ENCODE measurements around the gene EXTL2. TPM values are rescaled to one million over a fixed set of nuclear protein-coding genes. Genes with fewer than 3 reads are reported as not detected.
"Not testable (repeated sequence)": the region's sequence is repeated elsewhere in the genome, so short reads cannot be mapped to it uniquely, and the experiment has no call there.

EXTL2 gene
- polyA plus RNA-seq, 5 donors = 70.5 to 124 (median 102) TPM

DNA sequence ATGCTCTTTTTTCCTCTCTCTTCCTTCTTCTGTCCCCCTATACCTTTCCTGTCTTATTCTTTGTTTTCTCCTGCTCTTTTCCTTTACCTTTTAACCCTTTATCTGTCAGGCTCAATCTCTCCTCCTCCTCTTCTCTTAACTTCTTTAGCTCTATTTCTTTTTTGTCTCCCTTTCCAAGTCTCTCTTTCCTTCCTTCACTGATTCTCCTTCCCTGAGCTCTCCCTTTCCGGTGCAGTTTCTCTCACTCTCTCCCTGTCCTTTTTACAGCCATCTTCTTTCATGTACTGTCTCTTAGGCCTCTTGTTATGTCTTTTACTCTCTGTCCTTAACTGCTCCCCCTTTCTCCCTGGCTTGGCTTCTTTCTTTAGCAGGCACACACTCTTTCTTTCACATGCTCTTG is 13.2 kb upstream of the EXTL2 start:
- DNase-seq = no peak

DNA sequence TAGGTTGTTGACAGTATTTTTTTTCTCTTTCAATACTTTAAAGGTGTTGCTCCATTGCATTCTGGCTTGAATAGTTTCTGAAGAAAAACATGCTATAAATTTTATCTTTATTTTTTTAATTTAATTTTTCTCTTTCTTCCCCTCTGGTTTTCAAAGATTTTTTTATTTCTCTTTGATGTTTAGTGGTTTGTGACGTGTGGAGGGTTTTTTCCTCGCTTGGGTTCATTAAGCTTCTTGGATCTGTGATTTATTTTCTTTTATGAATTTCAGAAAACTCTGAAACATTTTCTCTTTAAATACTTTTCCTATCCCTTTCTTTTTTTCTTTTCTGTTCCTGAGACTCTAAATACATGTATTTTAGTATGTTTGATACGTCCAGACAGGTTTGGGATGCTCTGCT is 10.5 kb upstream of the EXTL2 start:
- DNase-seq = no peak

DNA sequence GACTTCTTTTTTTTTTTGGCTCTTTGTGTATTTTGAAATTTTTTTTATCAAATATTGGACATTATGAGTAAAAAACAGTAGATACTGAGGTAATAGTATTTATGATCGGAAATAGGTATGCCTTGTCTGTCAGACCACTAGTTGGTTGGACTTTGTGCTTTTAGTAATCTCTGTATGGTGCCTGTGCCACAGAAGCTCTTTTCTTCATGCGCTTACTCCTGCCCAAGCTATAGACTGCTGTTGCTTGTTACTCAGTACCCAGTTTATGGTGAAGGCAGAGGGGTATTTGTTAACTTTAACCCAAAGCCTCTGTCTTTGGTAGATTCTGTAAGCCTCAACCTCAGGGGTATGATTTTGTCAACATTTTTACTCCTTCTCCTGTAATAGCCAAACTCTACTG is 9.9 kb upstream of the EXTL2 start:
- no peak for DNase-seq

DNA sequence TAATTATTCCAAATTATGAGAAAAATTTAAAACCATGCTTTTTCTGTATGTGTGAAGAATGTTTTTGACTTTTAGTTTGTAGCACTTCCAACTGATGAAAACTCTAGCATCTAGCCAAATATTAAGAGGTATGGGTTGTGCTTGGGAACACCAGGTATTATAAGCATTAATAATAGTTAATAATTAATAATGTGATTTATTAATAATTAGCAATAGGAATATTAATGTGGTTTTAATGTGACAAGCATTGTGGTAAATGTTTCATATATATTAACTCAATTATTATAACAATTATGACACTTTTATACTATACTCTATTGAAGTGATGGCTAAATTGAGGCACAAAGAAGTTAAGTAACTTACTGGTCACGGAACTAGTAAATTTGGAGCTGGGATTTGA is 9.1 kb upstream of the EXTL2 start:
- DNase-seq = no peak

GRCh38 chr1:100902365-100902764 is 7.7 kb upstream of the EXTL2 start:
- no peak for DNase-seq

DNA sequence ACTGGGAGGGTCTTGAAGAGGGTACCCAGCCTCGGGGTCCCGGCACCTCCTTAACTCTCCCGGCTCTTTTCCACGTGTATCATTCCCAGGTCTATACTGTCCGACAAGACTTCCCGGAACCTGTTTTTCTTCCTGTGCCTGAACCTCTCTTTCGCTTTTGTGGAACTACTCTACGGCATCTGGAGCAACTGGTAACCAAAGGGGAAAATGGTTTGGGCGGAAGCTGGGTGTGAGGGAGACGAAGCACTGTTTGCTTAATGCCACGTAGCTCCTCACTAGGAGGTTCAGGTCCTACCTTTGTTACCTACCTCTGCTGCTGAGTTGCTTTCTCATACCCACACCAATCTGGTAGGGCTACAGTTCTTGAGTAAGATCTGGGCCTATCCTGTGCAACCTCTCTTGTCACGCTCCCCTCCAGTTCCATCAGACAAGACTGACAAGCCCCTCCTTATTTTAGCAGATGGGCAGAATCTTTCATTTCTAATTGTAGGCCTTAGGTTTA is 1.9 kb upstream of the EXTL2 start:
- DNase-seq = peak; percentile 19 to 36

DNA sequence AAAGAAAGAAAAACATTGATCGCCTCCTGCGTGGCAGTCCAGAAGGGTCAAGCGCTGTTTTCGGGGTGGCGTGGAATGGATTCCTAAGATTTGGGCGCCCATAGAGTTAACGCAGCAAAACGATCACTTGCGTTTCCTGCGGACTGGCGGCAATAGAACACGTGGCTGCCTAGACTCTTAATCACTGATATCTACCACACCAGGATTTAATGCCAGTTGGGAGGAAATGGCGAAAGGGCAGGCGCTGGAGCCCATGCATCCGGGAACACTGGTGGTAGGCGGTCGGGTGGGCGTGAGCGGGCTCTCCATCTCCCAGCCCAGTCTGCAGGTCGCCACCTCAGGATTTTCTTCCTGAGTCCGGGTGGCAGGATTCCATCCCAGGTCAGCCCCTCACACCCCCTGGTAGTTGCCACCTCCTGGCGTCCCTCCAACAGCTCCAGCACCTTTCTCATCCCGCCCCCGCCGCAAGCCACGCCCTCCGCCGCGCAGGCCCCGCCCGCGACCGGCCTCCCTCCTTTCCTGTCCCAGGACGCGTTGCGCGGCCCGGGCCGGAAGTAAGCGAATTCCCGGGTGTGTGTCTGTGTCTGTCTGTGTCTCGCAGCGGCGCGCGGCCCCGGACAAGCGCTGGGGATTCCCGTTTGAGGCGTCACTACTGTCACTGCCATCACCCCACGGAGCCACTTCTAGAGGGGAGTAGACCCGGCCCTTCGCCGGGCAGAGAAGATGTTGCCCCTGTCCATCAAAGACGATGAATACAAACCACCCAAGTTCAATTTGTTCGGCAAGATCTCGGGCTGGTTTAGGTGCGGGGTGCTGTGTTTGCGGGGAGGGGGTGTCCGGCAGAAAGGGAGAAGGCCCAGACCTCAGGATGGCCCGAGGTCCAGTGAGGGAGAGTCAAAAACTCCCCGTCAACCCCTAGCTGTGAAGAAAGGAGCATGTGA is 1.2 kb upstream of the EXTL2 start, which contains the start of gene SLC30A7:
Gene SLC30A7, plus strand, starts transcription at position 551 of the 941 bp plus-strand sequence. Its CDS starts 173 bp downstream, at position 724.
- DNase-seq = peak; percentile 91 to 92

DNA sequence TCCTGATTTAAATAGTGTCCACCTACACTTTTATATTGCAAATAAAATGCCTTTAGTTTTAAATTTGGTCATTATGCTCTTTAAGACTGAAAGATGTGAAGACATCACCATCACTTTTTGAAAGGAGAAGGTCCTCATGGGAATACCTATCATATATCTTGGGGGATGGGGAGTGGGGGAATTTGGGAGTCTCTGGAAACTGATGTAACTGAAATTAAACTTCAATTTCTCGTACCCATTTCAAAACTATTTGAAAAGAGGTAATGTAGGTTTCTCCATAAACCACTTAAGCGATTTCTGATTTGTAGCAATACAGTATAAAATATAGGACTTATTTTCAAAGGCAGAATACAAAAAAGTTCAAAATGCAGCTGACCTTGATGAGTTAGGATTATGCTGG is 924 bp downstream of the EXTL2 start:
- no peak for DNase-seq

DNA sequence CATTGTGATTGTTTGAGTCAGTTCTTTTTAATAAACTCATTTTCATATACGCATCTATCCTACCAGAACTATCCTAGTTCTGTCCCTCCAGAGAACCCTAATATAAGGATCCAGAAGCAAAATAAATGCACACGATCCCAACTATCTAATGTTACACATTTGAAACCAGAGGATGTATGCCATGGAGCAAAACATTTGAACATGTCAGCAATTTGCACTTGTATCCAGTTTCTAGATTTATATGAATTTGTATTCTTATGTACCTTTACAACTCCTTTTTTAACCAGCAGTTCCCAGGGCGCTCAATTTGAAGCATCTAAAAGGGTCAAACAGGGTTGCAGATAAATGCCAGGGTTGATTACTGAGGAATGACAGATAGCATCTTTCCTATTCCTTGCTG is 2.1 kb downstream of the EXTL2 start:
- DNase-seq = no peak

DNA sequence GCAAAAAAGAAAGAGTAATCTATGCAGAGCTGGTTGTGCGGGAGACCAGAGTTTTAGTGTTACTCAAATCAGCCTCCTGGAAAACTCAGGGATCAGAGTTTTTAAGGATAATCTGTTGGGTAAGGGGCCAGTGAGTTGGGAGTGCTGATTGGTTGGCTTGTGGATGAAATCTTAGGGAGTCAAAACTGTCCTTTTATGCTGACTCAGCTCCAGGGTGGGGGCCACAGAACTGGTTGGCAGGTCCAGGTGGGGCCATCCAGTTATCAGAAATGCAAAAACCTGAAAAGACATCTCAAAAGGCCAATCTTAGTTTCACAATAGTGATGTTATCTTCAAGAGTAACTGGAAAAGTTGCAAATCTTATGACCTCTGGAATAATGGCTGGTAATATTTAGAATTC is 3.3 kb downstream of the EXTL2 start:
- no peak for DNase-seq

DNA sequence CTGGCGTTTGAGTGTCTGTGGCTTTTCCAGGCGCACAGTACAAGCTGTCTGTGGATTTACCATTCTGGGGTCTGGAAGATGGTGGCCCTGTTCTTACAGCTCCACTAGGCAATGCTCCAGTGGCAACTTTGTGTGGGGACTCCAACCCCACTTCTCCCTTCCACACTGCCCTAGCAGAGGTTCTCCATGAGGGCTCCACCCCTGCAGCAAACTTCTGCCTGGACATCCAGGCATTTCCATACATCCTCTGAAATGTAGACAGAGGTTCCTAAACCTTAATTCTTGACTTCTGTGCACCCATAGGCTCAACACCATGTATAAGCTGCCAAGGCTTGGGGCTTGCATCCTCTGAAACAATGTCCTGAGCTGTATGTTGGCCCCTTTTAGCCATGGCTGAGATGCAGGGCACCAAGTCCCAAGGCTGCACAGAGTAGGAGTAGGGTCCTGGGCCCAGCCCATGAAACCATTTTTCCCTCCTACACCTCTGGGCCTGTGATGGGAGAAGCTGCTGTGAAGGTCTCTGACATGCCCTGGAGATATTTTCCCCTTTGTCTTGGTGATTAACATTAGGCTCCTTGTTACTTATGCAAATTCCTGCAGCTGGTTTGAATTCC is 4.7 kb downstream of the EXTL2 start:
- DNase-seq = not testable (repeated sequence)

- DNase-seq = not testable (repeated sequence)
These were observed 5.6 kb downstream of the EXTL2 start for GRCh38 chr1:100889007-100889406.

DNA sequence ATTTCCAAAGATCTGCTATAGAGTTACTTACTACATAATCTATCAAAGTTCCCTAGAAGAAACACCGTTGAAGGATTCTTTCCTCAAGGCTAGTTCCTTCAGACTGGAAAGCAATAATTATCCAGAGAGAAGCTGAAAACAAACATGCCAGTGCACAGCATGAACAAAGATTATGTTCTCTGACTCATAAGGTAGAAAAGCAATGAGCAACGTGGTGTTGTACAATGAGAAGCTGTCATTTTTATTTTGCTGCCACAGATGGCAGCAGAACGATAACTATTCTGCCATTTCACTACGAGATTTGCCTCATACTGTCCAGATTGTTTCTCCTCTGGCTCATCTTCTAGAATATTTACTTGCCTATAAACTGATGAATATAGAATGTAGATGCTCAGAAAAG is 10.7 kb downstream of the EXTL2 start:
- no peak for DNase-seq

- DNase-seq = no peak
These were observed 11.9 kb downstream of the EXTL2 start for GRCh38 chr1:100882698-100883097.

- no peak for DNase-seq
These were observed 13.0 kb downstream of the EXTL2 start for GRCh38 chr1:100881687-100882086.

- no peak for DNase-seq
These were observed 15.2 kb downstream of the EXTL2 start for GRCh38 chr1:100879422-100879821.

DNA sequence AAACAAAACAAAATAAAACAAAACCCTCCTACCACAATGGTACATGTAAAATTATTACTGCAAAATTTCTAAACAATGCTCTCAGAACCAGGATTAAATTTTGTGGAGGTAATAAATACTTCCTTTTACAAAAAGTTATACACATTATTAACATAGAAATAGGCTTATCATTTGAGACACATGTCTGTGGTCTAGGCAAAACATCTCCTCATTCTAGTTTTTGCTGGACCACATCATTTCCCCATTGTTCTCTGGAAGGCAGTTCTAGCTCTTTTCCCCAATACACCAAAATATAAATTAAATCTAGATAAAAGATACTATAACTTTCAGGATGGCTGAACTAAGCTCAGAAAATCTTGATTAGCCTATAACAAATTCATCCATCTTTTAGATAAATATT is 18.4 kb downstream of the EXTL2 start:
- no peak for DNase-seq

DNA sequence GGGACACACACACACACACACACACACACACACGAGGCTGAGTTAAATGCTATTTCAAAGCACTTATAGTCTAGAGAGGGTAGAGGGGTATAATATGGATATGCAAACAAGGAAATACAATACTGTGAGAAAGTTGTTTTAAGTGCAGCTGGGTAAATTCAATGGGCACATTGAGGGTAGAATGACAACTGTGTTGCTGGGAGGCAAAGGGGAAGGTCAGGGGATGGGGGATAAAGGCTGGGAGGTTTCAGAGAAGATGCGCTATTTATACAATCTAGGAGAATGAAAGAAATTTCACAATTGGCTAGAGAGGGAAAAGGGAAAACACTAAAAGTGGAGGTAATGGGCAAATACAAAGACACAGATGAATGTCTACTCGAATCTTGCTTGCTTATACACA is 19.4 kb downstream of the EXTL2 start:
- no peak for DNase-seq

GRCh38 chr1:100874433-100874832 is 20.2 kb downstream of the EXTL2 start:
- no peak for DNase-seq

GRCh38 chr1:100869996-100870395 is 24.6 kb downstream of the EXTL2 start:
- DNase-seq = no peak

- DNase-seq = peak in 1 of 2 donors; percentile 35
These were observed 26.2 kb downstream of the EXTL2 start for GRCh38 chr1:100868364-100868995.

- no peak for DNase-seq
These were observed 27.8 kb downstream of the EXTL2 start for GRCh38 chr1:100866901-100867206.
